Hepatocyte (in vitro differentiated cells): ENCODE measurements around the gene FOXK1.

ENCODE experiments used
- CTCF ChIP-seq: fragments of 200-600 bp; sonication (generic); IDR thresholded peaks from 2 replicates; pipeline ENCODE4 v1.5.1; 2016; ENCODE audit warnings: antibody characterized with exemption, mild to moderate bottlenecking; ENCODE audit not compliant: poor library complexity
- EZH2 ChIP-seq: fragments of 200-600 bp; sonication (generic); IDR thresholded peaks from 2 replicates; pipeline ENCODE4 v1.6.1; 2016; ENCODE audit warnings: antibody characterized with exemption, mild to moderate bottlenecking, borderline replicate concordance

- TF ChIP-seq CTCF (no peak), EZH2 (no peak)
These were observed 35.1 kb downstream of the FOXK1 start for GRCh38 chr7:4716946-4717795.
